ENCODE measurements around the gene CTXND1. TPM values are rescaled to one million over a fixed set of nuclear protein-coding genes. Genes with fewer than 3 reads are reported as not detected.
"Not testable (repeated sequence)": the region's sequence is repeated elsewhere in the genome, so short reads cannot be mapped to it uniquely, and the experiment has no call there.

CTXND1 gene
- total RNA-seq, 2 donors from 2014 or later, result 0.04 TPM; not detected in 1

DNA sequence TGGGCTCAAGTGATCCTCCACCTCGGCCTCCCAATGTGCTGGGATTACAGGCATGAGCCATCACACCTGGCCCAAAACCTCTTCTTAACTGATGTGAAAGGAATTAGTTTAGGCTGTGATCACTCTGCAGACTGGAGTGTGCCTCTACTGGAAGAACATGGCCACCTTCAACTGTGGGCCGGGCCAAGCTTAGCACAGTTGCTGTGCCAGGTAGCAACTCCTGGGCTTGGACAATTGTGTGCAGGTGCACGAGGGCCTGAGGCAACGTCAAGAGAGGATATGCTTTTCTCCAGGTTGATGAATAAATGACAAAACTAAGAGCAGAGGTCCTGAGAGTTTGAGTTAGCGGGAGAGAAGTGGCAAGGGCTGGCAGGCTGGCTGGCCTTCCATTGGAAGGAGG lies 92.7 kb downstream of the CTXND1 start:
- H3K4me3 Mint-ChIP-seq, result no peak overlapping the region
- no peaks in the 10 kb centered on the region for H3K9me3 ChIP-seq (ENCODE audit: control insufficient read depth, low read length)
- no peaks in the 10 kb centered on the region for H3K36me3 ChIP-seq (ENCODE audit: control insufficient read depth, insufficient read depth, low read length)
- 95% methylated on average over 2 to 5 of the region's 5 CpGs for WGBS, 2 experiments (ENCODE audit: insufficient coverage in 1 of 2, insufficient read length in 1 of 2)
- H3K9ac ChIP-seq (ENCODE audit: extremely low read depth, low read length, poor library complexity, severe bottlenecking), result no peak overlapping the region
- H3K27me3 ChIP-seq (ENCODE audit: control insufficient read depth, insufficient read depth, low read length, poor library complexity, severe bottlenecking), result peaks cover 3% of the 10 kb centered on the region
- no peak overlapping the region for H3K4me3 ChIP-seq (ENCODE audit: low read length)
- H3K9me3 Mint-ChIP-seq, result no peaks in the 10 kb centered on the region
- TF ChIP-seq, protein P1, sequence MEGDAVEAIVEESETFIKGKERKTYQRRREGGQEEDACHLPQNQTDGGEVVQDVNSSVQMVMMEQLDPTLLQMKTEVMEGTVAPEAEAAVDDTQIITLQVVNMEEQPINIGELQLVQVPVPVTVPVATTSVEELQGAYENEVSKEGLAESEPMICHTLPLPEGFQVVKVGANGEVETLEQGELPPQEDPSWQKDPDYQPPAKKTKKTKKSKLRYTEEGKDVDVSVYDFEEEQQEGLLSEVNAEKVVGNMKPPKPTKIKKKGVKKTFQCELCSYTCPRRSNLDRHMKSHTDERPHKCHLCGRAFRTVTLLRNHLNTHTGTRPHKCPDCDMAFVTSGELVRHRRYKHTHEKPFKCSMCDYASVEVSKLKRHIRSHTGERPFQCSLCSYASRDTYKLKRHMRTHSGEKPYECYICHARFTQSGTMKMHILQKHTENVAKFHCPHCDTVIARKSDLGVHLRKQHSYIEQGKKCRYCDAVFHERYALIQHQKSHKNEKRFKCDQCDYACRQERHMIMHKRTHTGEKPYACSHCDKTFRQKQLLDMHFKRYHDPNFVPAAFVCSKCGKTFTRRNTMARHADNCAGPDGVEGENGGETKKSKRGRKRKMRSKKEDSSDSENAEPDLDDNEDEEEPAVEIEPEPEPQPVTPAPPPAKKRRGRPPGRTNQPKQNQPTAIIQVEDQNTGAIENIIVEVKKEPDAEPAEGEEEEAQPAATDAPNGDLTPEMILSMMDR (conservative IDR thresholded peaks at IDR 0.05), result no peak
- H3K36me3 Mint-ChIP-seq (ENCODE audit: low read depth), result peaks cover 13% of the 10 kb centered on the region
- no peak for DNase-seq
- no peak overlapping the region for H3K27ac ChIP-seq (ENCODE audit: low read depth, low read length)
- no peak overlapping the region for H3K27ac Mint-ChIP-seq
- H3K27me3 Mint-ChIP-seq (ENCODE audit: insufficient read depth), result no peaks in the 10 kb centered on the region
- H3K4me1 ChIP-seq (ENCODE audit: control insufficient read depth, insufficient read depth, low read length), result no peaks in the 10 kb centered on the region
- H3K4me1 Mint-ChIP-seq, result no peaks in the 10 kb centered on the region

DNA sequence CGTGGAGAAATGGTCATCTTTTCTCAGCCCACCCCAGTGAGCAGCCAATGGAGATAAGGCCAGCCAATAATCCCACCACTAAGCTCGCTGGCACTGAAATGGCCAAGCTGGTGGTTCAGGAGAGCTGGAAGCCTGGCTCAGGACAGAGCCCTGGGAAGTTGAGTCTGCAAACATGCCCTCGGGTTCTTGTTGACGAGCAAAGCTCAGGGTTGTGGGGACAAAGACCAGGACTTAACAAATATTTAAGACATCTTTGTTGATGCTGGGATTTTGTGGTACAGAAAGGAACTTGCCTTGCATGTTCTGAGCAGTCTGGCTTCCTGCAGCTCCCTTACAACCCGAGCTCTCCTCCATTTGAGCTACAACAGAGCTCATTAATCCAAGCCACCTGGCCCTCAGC lies 94.8 kb downstream of the CTXND1 start:
- DNase-seq, result no peak
- H3K27ac ChIP-seq (ENCODE audit: low read depth, low read length), result no peak overlapping the region
- no peak overlapping the region for H3K4me3 ChIP-seq (ENCODE audit: low read length)
- no peaks in the 10 kb centered on the region for H3K36me3 ChIP-seq (ENCODE audit: control insufficient read depth, insufficient read depth, low read length)
- Mint-ChIP-seq H3K9me3 (no peaks in the 10 kb centered on the region), H3K36me3 (ENCODE audit: low read depth) (no peaks in the 10 kb centered on the region), H3K27me3 (ENCODE audit: insufficient read depth) (peaks cover 2% of the 10 kb centered on the region), H3K4me3 (no peak overlapping the region), H3K4me1 (peaks cover 5% of the 10 kb centered on the region), H3K27ac (no peak overlapping the region)
- 86 to 87% methylated on average over 3 to 5 of the region's 5 CpGs for WGBS, 2 experiments (ENCODE audit: insufficient coverage in 1 of 2, insufficient read length in 1 of 2)
- no peaks in the 10 kb centered on the region for H3K9me3 ChIP-seq (ENCODE audit: control insufficient read depth, low read length)
- H3K4me1 ChIP-seq (ENCODE audit: control insufficient read depth, insufficient read depth, low read length), result peaks cover 10% of the 10 kb centered on the region
- H3K27me3 ChIP-seq (ENCODE audit: control insufficient read depth, insufficient read depth, low read length, poor library complexity, severe bottlenecking), result peaks cover 12% of the 10 kb centered on the region
- H3K9ac ChIP-seq (ENCODE audit: extremely low read depth, low read length, poor library complexity, severe bottlenecking), result no peak overlapping the region
- TF ChIP-seq, protein P1 (conservative IDR thresholded peaks at IDR 0.05), result no peak

DNA sequence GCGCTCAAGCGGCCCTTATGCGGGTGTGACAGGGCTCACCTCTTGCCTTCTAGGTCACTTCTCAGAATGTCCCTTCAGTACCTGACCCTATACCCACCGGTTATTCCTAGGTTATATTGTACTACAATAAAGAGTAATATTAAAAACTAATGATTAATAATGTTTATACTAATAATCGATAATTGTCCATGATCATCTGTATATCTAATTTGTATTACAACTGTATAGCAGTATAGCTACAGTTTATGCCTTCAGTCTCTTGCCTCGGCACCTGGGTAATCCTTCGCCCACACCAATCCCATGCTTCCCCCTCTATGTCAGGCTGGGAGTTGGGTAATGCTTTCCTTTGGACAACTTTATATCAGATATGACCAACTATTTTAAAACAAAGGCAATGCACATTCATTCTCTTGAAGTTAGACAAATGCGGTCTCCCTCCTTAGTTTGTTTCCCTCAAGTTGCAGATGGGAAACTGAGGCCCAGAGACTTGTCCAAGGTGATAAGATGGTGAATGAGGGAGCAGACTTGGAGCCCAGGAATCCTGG lies 95.8 kb downstream of the CTXND1 start:
- no peak overlapping the region for H3K27ac ChIP-seq (ENCODE audit: low read depth, low read length)
- Mint-ChIP-seq H3K9me3 (no peaks in the 10 kb centered on the region), H3K27me3 (ENCODE audit: insufficient read depth) (peaks cover 11% of the 10 kb centered on the region)

DNA sequence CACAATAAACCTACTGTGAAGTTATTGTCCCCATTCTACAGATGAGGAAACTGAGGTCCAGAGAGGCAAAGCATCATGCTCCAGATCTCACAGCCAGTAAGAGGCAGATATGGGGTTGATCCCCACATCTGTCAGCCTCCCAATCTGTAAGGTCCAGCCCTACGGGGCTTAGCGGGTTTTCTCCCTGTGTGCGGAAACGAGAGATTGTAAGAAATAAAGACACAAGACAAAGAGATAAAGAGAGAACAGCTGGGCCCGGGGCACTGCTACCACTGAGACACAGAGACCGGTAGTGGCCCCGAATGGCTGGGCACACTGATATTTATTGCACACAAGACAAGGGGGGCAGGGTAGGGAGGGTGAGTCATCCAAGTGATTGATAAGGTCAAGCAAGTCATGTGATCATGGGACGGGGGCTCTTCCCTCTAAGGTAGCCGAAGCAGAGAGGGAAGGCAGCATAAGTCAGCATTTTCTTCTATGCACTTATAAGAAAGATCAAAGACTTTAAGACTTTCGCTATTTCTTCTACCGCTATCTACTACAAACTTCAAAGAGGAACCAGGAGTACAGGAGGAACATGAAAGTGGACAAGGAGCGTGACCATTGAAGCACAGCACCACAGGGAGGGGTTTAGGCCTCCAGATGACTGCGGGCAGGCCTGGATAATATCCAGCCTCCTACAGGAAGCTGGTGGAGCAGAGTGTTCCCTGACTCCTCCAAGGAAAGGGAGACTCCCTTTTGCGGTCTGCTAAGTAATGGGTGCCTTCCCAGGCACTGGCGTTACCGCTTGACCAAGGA lies 96.4 kb downstream of the CTXND1 start:
- 80 to 91% methylated on average over 9 to 16 of the region's 16 CpGs for WGBS, 2 experiments (ENCODE audit: insufficient coverage in 1 of 2, insufficient read length in 1 of 2)
- H3K27ac Mint-ChIP-seq, result not testable (repeated sequence)

More for the DNA sequence above, 95.8 kb downstream of the CTXND1 start:
- Histone ChIP-seq H3K4me3 (ENCODE audit: low read length) (no peak overlapping the region), H3K27me3 (ENCODE audit: control insufficient read depth, insufficient read depth, low read length, poor library complexity, severe bottlenecking) (peaks cover 18% of the 10 kb centered on the region), H3K9ac (ENCODE audit: extremely low read depth, low read length, poor library complexity, severe bottlenecking) (no peak overlapping the region), H3K36me3 (ENCODE audit: control insufficient read depth, insufficient read depth, low read length) (no peaks in the 10 kb centered on the region), H3K9me3 (ENCODE audit: control insufficient read depth, low read length) (no peaks in the 10 kb centered on the region), H3K4me1 (ENCODE audit: control insufficient read depth, insufficient read depth, low read length) (peaks cover 10% of the 10 kb centered on the region)
- Mint-ChIP-seq H3K27ac (no peak overlapping the region), H3K4me3 (no peak overlapping the region), H3K36me3 (ENCODE audit: low read depth) (no peaks in the 10 kb centered on the region), H3K4me1 (peaks cover 9% of the 10 kb centered on the region)
- DNase-seq, result no peak
- TF ChIP-seq, protein P1 (conservative IDR thresholded peaks at IDR 0.05), result no peak
- WGBS, 2 experiments (ENCODE audit: insufficient coverage in 1 of 2, insufficient read length in 1 of 2), result 92 to 94% methylated on average over 4 to 6 of the region's 8 CpGs

More for the DNA sequence above, 96.4 kb downstream of the CTXND1 start:
- H3K9me3 ChIP-seq (ENCODE audit: control insufficient read depth, low read length); H3K4me3 Mint-ChIP-seq; H3K9me3 Mint-ChIP-seq; H3K4me1 ChIP-seq (ENCODE audit: control insufficient read depth, insufficient read depth, low read length); H3K36me3 ChIP-seq (ENCODE audit: control insufficient read depth, insufficient read depth, low read length); H3K36me3 Mint-ChIP-seq (ENCODE audit: low read depth); H3K4me1 Mint-ChIP-seq; DNase-seq; H3K9ac ChIP-seq (ENCODE audit: extremely low read depth, low read length, poor library complexity, severe bottlenecking); H3K4me3 ChIP-seq (ENCODE audit: low read length); H3K27ac ChIP-seq (ENCODE audit: low read depth, low read length): not testable (repeated sequence)
- peaks cover 22% of the 10 kb centered on the region for H3K27me3 ChIP-seq (ENCODE audit: control insufficient read depth, insufficient read depth, low read length, poor library complexity, severe bottlenecking)
- H3K27me3 Mint-ChIP-seq (ENCODE audit: insufficient read depth), result peaks cover 17% of the 10 kb centered on the region

Measured in endodermal cell (in vitro differentiated cells).